ENCODE measurements around the gene ARFGAP3.

Gene ARFGAP3

DNA sequence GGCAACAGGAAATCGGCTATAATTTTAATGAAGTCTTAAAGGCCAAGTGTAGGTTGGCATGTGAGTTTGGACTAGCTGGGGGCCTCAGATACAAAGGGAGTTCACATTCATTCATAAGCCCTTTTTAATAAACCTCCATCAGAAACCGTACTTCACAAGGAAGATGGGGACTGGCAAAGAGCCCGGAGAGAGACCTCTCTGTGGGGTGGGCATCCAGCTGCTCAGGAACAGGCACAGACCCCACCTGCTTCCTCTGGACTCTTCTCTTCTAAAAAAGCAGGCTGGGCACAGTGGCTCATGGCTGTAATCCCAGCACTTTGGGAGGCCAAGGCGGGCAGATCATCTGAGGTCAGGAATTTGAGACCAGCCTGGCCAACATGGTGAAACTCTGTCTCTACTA, 3.9 kb upstream of the ARFGAP3 start:
- no peak for DNase-seq

DNA sequence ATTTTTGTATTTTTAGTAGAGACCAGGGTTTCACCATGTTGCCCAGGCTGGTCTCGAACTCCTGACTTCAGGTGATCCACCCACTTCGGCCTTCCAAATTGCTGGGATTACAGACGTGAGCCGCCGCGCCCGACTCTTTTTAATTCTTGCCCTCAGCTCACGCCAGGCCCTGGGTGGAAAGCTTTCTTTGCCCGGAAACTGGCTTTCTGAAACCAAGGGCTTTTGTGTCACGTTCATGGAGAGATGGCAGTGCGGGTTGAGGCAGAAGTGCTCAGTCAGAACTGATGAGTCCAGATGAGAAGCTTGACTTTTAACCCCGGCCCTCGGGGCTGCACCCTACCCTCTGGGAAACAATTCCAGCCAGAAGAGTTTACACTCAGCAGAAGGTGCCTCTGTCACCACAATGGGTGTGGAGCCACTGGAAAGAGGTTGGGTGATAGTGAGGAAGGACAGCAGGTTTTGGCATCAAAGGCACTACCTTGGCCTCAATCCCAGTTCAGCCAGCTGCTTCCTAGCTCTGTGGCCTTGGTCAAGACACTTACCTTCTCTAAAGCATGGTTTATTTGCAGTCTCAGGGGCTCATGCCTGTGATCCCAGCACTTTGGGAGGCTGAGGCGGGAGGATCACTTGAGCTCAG, 890 bp upstream of the ARFGAP3 start:
- no peak for DNase-seq

DNA sequence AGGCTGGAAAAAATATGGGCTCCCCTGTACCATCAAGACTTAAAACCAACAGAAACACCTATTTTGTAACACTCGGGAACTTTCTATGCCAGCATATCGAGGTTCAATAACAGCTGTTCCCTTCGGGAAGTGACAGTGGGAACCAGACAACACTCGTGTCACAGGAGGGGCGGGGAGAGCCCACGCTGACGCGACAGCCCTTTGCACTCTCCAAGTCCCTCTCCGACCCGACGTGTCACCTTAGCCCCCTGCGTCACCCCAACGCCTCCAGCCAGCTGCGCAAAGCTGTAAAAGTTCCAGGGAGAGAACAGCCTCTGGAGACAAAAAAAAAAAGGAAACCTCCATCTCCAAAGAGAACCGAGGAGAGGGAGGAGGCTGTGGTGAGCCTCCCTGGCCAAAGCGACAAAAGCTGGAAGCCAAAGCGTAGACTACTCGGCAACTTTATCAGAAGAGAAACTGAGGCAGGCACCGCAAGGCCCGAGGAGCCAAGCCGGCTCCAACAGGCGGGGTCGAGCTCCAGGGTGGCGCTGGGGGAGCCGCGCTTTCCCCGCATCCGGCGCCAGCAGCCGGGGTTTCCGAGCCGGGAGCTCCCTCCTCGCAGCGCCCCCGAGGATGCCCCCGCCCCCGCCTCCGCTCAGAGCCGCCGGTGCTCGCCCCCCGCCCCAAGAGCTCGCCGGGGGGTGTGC, 751 bp downstream of the ARFGAP3 start:
- DNase-seq: peak; percentile 89 to 95 (median 92)

DNA sequence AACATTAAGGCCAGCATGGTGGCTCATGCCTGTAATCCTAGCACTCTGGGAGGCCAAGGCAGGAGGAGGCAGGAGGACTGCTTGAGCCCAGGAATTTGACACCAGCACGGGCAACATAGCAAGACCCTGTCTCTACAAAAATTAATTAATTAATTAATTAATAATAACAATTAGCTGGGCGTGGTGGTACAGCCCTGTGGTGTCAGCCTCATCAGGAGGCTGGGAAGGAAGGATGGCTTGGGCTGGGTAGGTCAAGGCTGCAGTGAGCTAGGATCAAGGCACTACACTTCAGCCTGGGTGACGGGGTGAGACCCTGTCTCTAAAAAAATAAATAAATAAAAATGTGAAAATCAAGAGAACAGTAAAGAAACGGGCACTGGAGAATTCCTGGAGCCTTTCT, 1.4 kb downstream of the ARFGAP3 start:
- no peak for DNase-seq

DNA sequence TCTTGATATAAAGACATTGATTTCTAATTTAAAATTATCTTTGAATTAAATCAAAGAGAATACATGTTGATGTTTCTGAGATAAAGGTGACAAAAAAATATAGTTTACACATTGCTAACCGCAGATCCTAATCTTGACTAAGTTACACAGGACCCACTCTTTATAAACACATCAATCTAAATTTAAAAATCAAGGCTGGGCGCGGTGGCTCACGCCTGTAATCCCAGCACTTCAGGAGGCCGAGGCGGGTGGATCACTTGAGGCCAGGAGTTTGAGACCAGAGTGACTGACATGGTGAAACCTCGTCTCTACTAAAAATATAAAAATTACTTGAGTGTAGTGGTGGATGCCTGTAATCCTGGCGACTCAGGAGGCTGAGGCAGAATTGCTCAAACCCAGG, 1.9 kb downstream of the ARFGAP3 start:
- DNase-seq: no peak

DNA sequence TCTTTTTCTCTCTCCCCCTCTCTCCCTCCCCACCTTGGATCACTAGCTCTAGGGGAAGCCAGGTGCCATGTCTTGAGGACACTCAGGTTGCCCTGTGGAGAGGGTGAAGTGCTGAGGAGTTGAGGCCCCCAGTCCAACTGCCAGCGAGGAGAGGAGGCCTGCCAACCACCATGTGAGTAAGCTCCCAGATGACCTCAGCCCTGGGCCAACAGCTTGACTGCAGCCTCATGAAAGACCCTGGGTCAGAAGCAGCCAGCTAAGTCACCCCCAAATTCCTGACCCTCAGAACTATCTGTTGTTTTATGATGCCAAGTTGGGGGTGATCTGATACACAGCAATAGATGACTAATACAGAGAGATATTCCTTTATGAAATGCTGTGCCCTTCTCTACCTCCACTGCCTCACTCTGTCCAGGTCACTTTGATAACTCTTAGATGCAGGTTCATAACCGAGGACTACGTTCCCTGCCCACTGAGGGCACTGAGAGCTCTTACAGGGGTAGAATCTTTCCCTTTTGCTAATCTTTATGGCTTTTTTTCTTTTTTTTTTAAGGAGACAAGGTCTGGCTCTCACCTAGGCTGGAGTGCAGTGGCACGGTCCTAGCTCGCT, 8.0 kb downstream of the ARFGAP3 start:
- no peak for DNase-seq

DNA sequence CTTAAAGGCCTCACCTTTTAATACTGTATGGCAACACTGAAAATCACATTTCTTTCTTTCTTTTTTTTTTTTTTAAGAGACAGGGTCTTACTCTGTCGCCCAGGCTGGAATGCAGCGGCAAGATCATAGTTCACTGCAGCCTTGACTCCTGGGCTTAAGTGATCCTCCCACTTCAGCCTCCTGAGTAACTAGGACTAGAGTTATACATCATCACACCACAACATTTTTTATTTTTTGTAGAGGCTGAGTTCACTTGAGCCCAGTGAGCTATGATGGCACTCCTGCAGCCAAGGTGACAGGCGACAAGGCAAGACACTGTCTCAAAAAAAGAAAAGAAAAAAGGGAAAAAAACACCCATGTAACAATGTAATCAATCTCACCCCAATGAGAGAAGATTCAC, 10.0 kb downstream of the ARFGAP3 start:
- no peak for DNase-seq

DNA sequence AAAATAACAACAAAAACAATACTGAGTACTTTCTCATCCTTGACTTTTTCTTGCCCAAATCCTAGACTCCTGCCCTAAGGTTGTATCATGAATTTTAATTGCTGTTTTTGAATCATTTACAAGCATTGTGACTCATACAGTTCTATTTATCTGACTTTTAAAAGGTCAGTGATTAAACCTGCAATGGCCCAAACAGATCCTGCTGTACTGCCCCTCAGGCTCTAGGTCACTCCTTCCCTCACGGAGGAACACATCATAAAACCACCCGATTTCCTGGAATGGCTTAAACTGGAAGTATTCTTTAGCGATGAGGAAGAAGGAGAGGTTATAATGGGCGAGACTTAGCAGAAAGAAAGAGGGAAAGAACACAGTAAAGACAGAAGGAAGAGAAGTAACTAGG, 12.3 kb downstream of the ARFGAP3 start:
- DNase-seq: no peak

DNA sequence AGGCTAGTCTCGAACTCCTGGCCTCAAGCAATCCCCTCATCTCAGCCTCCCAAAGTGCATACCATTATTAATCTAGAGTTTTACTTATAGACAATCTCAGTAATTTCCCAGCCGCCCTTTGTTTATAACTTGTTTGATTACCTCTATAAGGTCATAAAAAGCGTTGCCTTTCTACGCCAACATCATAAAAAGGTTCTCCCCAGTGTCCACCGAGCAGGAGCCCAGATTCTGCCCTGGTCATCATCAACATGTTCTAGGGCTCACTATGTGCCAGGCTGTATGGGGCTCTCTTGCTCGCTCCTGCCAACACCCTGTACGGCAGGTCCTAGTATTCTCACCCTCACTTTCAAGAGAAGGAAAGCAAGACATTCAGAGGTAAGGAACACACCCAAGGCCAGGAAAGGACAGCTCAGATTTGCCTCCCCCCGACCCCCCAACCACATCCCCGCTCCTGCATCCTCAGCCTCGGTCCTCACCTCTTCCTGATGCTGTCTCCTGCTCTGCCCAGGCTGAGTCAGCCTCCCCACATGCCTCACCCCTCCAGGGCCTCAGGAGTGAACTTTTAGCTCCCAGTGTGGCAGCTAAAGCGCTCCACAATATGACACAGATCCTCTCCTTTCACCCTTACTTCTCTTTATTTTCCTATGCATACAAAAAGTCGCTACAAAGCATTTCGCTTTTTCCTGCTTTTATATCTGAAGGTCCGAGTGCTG, 14.3 kb downstream of the ARFGAP3 start:
- no peak for DNase-seq

DNA sequence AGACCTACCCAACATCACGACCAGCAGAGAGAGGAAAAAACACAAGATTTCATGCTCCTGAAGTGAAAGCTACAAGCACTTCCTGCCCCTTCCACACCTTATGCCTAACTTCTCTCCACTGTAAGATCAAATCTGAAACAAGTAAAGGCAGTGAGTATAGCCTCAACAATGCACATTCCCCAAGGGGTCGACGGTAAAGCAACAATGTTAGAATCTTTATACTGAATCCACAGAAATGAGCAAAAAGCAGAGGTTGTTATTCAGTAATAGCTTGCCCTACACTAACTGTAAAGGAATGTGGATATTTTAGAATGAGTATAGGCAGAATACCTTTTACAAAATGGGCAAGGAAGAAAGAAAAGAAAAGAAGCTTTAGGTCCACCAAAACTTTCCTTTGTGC, 15.6 kb downstream of the ARFGAP3 start:
- no peak for DNase-seq

DNA sequence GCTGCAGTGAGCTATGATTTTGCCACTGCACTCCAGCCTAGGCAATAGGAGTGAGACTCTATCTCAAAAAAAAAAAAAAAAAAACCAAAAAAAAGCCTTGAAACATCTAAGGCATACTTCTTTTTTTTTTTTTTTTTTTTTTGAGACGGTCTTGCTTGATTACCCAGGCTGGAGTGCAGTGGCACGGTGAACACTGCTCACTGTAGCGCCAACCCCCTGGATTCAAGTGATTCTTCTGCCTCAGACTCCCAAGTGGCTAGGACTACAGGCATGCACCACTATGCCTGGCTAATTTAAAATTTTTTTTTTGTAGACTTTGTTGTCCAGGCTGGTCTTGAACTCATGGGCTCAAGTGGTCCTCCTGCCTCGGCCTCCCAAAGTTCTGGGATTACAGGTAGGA, 19.5 kb downstream of the ARFGAP3 start:
- no peak for DNase-seq

DNA sequence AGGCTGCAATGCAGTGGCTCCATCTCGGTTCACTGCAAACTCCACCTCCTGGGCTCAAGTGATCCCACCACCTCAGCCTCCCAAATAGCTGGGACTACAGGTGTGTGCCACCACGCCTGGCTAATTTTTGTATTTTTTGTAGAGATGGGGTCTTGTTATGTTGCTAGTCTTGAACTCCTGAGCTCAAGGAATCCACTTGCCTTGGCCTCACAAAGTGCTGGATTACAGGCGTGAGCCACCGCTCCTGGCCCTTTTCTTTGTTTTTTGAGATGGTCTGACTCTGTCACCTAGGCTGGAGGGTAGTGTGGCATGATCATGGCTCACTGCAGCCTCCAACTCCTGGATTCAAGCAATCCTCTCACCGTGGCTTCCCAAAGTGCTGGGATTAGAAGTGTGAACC, 21.0 kb downstream of the ARFGAP3 start:
- no peak for DNase-seq

DNA sequence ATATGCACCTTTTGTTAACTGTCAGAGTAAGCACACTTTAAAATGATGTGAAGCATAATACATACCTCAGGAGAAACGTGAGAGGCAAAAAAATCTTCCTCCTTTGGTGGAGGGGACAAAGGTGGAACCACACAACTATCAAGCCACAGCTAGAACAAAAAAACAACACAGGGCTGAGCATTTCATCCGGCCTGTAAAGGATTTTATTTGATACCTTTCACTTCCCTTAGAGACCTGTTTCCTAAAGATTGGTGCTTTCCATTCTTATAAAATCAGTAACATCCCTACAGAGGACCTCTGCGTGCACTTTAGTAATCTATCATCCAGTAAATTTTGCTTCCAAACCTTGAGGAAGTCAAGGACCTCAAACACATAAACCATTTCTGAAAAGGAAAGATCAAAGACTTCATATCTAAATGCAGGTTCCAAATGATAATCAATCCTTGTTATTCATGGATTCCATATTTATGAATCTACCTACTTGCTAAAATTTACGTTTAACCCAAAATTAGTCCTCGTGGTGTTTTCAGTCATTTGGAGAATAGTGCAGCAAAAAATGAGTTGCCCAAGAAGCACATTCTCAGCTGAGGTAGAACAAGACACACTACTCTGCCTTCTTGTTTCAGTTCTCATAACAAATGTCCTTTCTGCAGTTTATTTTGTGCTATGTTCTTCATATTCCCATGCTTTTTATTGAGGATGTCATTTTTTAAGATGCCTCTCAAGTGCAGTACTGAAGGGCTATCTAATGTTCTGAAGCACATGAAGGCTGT, 22.7 kb downstream of the ARFGAP3 start:
- no peak for DNase-seq

DNA sequence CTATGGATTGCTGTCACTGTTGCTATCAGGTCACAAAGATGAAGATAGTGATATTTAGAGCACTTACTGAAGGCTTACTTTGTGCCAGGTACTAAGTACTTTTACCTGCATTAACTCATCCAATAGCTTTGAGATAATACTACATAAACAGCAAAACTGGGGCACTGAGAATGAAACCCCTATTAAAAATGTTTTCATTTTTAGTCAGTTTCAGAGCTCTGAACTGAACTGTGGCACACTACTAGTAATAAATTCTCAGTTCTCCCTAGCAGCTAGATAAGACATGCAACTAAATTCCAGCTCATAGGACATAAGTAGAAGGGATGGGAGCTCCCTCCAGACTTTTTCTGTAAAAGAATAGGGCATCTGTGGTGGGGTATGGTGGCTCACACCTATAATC, 24.0 kb downstream of the ARFGAP3 start:
- no peak for DNase-seq

DNA sequence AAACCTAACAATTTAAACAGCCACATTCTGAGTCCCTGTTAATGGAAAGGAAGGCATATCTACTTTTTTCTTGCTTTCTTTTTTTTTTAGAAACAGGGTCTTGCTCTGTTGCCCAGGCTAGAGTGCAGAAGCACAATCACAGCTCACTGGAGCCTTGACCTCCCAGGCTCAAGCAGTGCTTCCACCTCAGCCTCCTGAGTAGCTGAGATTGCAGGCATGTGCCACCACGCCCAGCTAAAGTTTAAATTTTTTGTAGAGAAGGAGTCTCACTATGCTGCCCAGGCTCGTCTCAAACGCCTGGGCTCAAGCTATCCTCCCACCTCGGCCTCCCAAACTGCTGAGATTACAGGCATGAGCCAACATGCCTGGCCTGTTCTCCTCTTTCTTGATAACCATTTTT, 25.4 kb downstream of the ARFGAP3 start:
- DNase-seq: no peak

DNA sequence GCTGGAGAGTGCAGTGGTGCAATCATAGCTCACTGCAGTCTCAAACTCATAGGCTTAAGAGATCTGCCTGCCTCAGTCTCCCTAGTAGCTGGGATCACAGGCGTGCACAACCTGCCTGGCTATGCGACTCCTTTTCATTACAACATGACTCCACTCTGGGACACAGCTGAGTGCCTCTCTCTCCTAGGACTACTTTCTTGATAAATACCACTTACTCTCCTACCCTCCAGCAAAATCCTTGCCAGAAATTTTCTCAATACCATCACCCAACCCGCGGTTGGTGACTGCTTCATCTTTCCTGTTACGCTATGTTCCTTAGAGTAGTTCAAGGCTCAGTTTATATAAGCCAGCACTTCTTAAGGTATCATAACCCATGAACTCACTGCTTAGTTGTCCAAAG, 26.9 kb downstream of the ARFGAP3 start:
- no peak for DNase-seq

DNA sequence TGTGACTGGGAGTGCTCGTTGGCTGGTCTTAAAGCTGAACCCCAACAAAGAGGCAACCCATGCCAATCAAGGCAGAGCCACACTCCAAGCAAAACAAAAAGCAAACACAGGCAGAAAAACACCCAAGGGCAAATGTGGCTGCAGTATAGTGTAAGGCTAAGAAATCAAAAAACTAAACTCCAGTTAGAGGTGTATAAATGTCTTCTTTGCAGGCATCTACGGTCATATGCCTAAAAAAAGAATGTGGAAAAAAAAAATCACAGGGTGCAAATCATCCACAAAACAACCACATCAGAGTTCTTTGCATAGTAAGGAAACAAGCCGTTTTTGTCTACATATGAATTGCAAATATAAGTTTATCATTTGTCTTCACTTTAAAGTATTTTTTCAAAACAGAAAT, 27.8 kb downstream of the ARFGAP3 start:
- no peak for DNase-seq

DNA sequence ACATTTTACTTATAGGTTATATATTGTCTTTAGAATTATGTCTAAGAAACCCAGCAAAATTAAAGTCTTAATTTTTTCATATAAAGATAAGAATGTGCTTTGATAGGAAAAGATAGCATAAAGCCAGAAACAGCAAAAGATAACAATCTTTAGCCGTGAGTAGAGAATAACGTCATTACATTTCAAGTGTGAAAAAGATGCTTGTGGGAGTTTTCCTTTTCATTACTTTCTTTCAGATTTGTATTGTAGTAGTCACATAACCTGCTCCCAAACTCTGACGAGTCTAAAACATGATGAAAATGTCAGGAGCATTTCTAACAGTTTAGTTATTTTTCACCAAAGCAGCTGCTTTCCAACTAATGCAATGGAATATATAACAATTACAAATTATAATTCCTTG, 31.3 kb downstream of the ARFGAP3 start:
- no peak for DNase-seq

DNA sequence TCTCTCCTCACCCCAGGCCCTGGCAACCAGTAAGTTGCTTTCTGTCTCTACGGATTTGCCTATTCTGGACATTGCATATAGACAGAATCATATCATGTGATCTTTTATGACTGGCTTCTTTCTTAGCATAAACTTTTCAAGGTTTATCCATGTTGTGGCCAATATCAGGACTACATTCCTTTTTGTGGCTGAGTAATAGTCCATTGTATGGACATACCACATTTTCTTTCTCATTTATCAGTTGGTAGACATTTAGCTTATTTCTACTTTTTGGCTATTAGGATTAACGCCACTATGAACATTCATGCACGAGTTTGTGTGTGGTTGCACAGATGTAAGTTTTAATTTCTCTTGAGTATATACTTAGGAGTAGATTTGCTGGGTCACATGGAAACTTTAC, 35.7 kb downstream of the ARFGAP3 start:
- DNase-seq: no peak

DNA sequence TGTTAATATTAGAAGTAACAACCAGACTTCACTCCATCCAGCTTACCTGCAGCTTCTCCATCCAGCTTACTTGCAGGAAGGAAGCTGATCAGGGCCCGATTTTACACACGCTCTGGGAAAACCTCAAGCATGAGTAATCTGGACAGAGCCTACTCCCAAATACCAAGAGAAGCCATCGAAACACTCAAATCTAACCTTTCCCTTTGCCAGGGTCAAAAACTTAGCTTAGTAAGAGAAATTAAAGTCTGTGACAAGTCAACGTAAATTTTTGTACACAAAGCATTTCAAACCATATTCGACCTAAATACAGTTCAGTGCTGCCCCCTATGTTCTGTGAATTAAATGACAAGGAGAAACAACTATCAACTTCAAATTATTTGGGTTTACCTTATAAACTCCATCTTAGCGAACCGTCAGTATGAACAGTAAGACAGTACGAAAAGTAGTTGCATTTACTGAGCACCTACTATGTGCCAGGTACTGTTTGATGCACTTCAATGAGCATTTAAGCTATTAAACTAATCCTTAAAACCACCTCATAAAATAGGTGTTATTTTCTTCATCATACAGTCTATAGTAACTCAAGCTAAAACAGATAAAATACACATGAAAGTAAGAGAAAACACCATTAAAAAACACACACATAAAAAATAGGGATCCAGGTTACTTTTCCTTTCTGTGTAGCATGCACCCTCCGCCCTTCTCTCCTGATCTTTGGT, 36.9 kb downstream of the ARFGAP3 start:
- DNase-seq: peak in 3 of 4 experiments; percentile 26 to 54 (median 28)

DNA sequence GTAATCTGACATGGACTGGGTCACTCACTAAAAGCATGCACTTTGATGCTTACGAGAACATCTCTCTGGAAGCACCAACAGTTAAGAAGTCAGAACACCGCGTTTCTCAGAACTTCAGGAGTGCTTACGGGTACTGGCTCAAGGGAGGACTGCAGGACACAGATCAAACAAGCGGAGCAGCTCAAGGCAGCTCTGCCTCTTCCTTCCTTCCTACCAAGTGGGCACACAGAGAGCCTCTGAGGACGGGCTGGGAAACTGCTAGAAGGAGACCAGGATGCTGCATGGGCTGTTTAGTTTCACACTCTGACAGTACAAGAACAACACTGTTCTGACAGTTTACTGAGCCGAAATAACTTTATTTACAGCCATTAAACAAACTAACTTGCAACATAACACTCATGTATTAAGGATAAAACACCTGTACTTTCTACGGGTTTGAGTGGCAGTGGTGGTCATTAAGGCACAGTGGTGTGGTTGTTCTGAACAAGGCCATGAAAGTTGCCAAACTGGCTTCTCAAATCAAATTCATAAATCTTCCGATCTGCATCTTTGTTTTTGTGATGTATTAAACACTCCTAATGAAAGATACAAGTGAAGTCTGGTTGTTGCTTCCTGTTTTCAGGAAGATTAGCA, 37.5 kb downstream of the ARFGAP3 start:
- DNase-seq: no peak

DNA sequence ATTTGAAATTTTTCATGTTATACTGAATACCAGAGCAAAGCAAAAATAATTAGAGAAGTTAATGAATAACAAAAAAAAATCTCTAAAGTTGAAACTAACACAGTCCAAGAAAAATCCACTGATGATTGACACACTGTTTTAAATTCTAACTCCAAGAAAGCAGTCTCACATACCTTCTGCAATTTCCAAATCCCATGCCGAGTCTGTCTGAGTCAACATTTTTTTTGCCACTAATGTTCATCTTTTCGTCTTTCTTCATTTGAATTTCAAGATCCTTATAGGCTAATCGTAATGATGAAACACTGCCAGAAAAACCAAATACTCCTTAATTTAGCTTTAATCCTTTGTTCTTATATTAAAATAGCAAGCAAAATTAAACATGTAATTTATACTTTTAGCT, 39.5 kb downstream of the ARFGAP3 start:
- no peak for DNase-seq

All from suppressor macrophage (primary cell).